Measurements from ENCODE around the gene PCBP3. TPM values are rescaled to one million over a fixed set of nuclear protein-coding genes. Genes with fewer than 3 reads are reported as not detected.

Gene PCBP3
- total and polyA plus RNA-seq, 2 donors (not counting 3 experiments of a cell fraction or from before 2014, with no cell fraction given) = 0.06 to 1.1 TPM

GRCh38 chr21:45602106-45602505, 41.4 kb upstream of the PCBP3 start:
- H3K27ac ChIP-seq (ENCODE audit: insufficient read depth, low read depth, low read length) = no peak overlapping the region
- no peaks in the 10 kb centered on the region for H3K9me1 ChIP-seq (replicated peaks; ENCODE audit: control insufficient read depth, extremely low read depth, insufficient read depth, low read length)
- TF ChIP-seq JUN (IDR thresholded peaks at IDR 0.05; ENCODE audit: borderline replicate concordance, insufficient read depth, insufficient read length, low read depth) (no peak), EZH2 (IDR thresholded peaks at IDR 0.05; ENCODE audit: borderline replicate concordance, low read depth, low read length, severe bottlenecking) (no peak), GATA2 (IDR thresholded peaks at IDR 0.05; ENCODE audit: insufficient read depth, insufficient read length, low read depth, low read length) (no peak), POLR2A (IDR thresholded peaks at IDR 0.05; ENCODE audit: low read depth, low read length) (no peak)
- TF ChIP-seq, protein P1, sequence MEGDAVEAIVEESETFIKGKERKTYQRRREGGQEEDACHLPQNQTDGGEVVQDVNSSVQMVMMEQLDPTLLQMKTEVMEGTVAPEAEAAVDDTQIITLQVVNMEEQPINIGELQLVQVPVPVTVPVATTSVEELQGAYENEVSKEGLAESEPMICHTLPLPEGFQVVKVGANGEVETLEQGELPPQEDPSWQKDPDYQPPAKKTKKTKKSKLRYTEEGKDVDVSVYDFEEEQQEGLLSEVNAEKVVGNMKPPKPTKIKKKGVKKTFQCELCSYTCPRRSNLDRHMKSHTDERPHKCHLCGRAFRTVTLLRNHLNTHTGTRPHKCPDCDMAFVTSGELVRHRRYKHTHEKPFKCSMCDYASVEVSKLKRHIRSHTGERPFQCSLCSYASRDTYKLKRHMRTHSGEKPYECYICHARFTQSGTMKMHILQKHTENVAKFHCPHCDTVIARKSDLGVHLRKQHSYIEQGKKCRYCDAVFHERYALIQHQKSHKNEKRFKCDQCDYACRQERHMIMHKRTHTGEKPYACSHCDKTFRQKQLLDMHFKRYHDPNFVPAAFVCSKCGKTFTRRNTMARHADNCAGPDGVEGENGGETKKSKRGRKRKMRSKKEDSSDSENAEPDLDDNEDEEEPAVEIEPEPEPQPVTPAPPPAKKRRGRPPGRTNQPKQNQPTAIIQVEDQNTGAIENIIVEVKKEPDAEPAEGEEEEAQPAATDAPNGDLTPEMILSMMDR (IDR thresholded peaks at IDR 0.05; ENCODE audit: extremely low read depth in 1 of 2, insufficient read depth in 1 of 2, low read depth in 1 of 2, low read length in 2 of 2) = no peak
- TF ChIP-seq, protein P2, sequence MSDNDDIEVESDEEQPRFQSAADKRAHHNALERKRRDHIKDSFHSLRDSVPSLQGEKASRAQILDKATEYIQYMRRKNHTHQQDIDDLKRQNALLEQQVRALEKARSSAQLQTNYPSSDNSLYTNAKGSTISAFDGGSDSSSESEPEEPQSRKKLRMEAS (IDR thresholded peaks at IDR 0.05; ENCODE audit: insufficient read depth, insufficient read length) = no peak
- H3K79me2 ChIP-seq (ENCODE audit: control insufficient read depth, insufficient read depth, low read length) = no peaks in the 10 kb centered on the region
- H3K36me3 ChIP-seq (ENCODE audit: control insufficient read depth in 2 of 2, extremely low read depth in 1 of 2, insufficient read depth in 2 of 2, low read length in 2 of 2) = no peaks in the 10 kb centered on the region
- no peaks in the 10 kb centered on the region for H4K20me1 ChIP-seq (replicated peaks; ENCODE audit: control insufficient read depth, extremely low read depth, insufficient read depth, low read length)
- no peaks in the 10 kb centered on the region for H3K4me1 ChIP-seq (ENCODE audit: control insufficient read depth, extremely low read depth, insufficient read depth, low read length)
- H3K4me2 ChIP-seq (ENCODE audit: insufficient read depth, low read length) = no peak overlapping the region
- no peak overlapping the region for H3K4me3 ChIP-seq (replicated peaks in 1 of 3; ENCODE audit: insufficient read depth in 1 of 3, low read depth in 1 of 3, low read length in 3 of 3)
- dilution Hi-C loops (cut with MboI; ENCODE audit: extremely low pct_ligation_motif_present, low sequenced_read_pairs) (no loop called here), intact Hi-C loops (cut with micrococcal nuclease) (no loop called here)
- H3K9ac ChIP-seq (replicated peaks; ENCODE audit: extremely low read depth, insufficient read depth, low read length) = no peak overlapping the region
- no TSS peak for BruUV-seq (replicated peaks)
- peaks cover 0 to 4% of the 10 kb centered on the region in 2 experiments for H3K27me3 ChIP-seq (ENCODE audit: control insufficient read depth in 2 of 2, insufficient read depth in 2 of 2, low read length in 2 of 2)
- H2AFZ ChIP-seq (ENCODE audit: low read depth, low read length) = no peak overlapping the region
- no peak for FAIRE-seq
- POLR2A ChIA-PET = no interaction called here
- DNase-seq (ENCODE audit: low read depth, low spot score) = no peak
- CTCF ChIA-PET = interaction anchor here (2.3 kb wide), 1 partner anchor 46 kb away, joined by 10 read pairs; no protein-coding TSS in a partner anchor
- H3K9me3 ChIP-seq (replicated peaks; ENCODE audit: control insufficient read depth, insufficient read depth, low read length) = no peaks in the 10 kb centered on the region

All from endothelial cell of umbilical vein (primary cell).